HL-60 (cell line): ENCODE measurements around the gene CCDC57.

Experiments
- DNase-seq, 2 experiments: peaks; one replicate each; pipeline ENCODE4 v3.0.0-alpha.2; 2010 to 2020; ENCODE audit warnings: low read depth in 1 of 2, low spot score in 1 of 2
- H3K27ac ChIP-seq: fragments of 250-450 bp; sonication (Bioruptor Pico); replicated peaks from 2 replicates; pipeline ENCODE4 v1.5.1; 2020; ENCODE audit warnings: mild to moderate bottlenecking, moderate library complexity
- H3K27me3 ChIP-seq: fragments of 250-450 bp; sonication (Bioruptor Pico); 2 replicates; pipeline ENCODE4 v1.5.1; 2021; ENCODE audit warnings: mild to moderate bottlenecking, moderate library complexity; ENCODE audit not compliant: insufficient read depth, poor library complexity, severe bottlenecking
- H3K4me3 ChIP-seq: replicated peaks from 2 replicates; pipeline ENCODE4 v1.5.1; 2011; ENCODE audit warnings: mild to moderate bottlenecking, control low read depth, low read length; ENCODE audit not compliant: insufficient read depth
- GABPA ChIP-seq: IDR thresholded peaks from 2 replicates; pipeline ENCODE4 v1.6.1; 2012; ENCODE audit warnings: low read depth
- POLR2AphosphoS5 ChIP-seq: IDR thresholded peaks from 2 replicates; pipeline ENCODE4 v1.6.1; 2012; ENCODE audit warnings: low read depth
- SPI1 ChIP-seq: IDR thresholded peaks from 2 replicates; pipeline ENCODE4 v1.6.1; 2012; ENCODE audit warnings: low read depth, mild to moderate bottlenecking, borderline replicate concordance
- TF ChIP-seq, protein P1 (sequence below): IDR thresholded peaks from one replicate; pipeline ENCODE4 v1.5.1; 2011; ENCODE audit warnings: low read length, control low read depth, inconsistent platforms; ENCODE audit not compliant: insufficient read depth
- TF ChIP-seq, protein P2 (sequence below): IDR thresholded peaks from 2 replicates; pipeline ENCODE4 v1.6.1; 2012; ENCODE audit warnings: low read depth; ENCODE audit not compliant: insufficient replicate concordance

The CCDC57 gene

GRCh38 chr17:82112181-82112913 lies 100.3 kb downstream of the CCDC57 start:
- DNase-seq, result no peak
- no peak overlapping the region for H3K4me3 ChIP-seq
- TF ChIP-seq, protein P1, sequence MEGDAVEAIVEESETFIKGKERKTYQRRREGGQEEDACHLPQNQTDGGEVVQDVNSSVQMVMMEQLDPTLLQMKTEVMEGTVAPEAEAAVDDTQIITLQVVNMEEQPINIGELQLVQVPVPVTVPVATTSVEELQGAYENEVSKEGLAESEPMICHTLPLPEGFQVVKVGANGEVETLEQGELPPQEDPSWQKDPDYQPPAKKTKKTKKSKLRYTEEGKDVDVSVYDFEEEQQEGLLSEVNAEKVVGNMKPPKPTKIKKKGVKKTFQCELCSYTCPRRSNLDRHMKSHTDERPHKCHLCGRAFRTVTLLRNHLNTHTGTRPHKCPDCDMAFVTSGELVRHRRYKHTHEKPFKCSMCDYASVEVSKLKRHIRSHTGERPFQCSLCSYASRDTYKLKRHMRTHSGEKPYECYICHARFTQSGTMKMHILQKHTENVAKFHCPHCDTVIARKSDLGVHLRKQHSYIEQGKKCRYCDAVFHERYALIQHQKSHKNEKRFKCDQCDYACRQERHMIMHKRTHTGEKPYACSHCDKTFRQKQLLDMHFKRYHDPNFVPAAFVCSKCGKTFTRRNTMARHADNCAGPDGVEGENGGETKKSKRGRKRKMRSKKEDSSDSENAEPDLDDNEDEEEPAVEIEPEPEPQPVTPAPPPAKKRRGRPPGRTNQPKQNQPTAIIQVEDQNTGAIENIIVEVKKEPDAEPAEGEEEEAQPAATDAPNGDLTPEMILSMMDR, result no peak
- TF ChIP-seq POLR2AphosphoS5, result no peak
- TF ChIP-seq, protein P2, sequence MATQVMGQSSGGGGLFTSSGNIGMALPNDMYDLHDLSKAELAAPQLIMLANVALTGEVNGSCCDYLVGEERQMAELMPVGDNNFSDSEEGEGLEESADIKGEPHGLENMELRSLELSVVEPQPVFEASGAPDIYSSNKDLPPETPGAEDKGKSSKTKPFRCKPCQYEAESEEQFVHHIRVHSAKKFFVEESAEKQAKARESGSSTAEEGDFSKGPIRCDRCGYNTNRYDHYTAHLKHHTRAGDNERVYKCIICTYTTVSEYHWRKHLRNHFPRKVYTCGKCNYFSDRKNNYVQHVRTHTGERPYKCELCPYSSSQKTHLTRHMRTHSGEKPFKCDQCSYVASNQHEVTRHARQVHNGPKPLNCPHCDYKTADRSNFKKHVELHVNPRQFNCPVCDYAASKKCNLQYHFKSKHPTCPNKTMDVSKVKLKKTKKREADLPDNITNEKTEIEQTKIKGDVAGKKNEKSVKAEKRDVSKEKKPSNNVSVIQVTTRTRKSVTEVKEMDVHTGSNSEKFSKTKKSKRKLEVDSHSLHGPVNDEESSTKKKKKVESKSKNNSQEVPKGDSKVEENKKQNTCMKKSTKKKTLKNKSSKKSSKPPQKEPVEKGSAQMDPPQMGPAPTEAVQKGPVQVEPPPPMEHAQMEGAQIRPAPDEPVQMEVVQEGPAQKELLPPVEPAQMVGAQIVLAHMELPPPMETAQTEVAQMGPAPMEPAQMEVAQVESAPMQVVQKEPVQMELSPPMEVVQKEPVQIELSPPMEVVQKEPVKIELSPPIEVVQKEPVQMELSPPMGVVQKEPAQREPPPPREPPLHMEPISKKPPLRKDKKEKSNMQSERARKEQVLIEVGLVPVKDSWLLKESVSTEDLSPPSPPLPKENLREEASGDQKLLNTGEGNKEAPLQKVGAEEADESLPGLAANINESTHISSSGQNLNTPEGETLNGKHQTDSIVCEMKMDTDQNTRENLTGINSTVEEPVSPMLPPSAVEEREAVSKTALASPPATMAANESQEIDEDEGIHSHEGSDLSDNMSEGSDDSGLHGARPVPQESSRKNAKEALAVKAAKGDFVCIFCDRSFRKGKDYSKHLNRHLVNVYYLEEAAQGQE, result no peak
- no peak for TF ChIP-seq GABPA
- no peak for TF ChIP-seq SPI1
- H3K27me3 ChIP-seq, result no peaks in the 10 kb centered on the region
- H3K27ac ChIP-seq, result peak overlapping the region; percentile 46; the same call in 1 of the 2 replicates

GRCh38 chr17:82110298-82110697 lies 102.3 kb downstream of the CCDC57 start:
- no peaks in the 10 kb centered on the region for H3K27me3 ChIP-seq
- no peak for TF ChIP-seq POLR2AphosphoS5
- TF ChIP-seq, protein P1, result no peak
- TF ChIP-seq, protein P2, result no peak
- no peak overlapping the region for H3K4me3 ChIP-seq
- no peak for DNase-seq
- H3K27ac ChIP-seq, result no peak overlapping the region

GRCh38 chr17:82108961-82109475 lies 103.6 kb downstream of the CCDC57 start:
- no peak overlapping the region for H3K27ac ChIP-seq
- H3K27me3 ChIP-seq, result no peaks in the 10 kb centered on the region
- DNase-seq, result no peak
- no peak overlapping the region for H3K4me3 ChIP-seq
- no peak for TF ChIP-seq POLR2AphosphoS5
- TF ChIP-seq, protein P2, result no peak
- TF ChIP-seq GABPA, result no peak
- TF ChIP-seq, protein P1, result no peak
- no peak for TF ChIP-seq SPI1
